ENCODE data around the gene TEDC1.

TEDC1 gene

GRCh38 chr14:105472486-105472991 lies 18.5 kb upstream of the TEDC1 start:
- TF ChIP-seq POLR2AphosphoS5 (IDR thresholded peaks at IDR 0.05; ENCODE audit: low read depth, low read length): no peak
- TF ChIP-seq REST (IDR thresholded peaks at IDR 0.05; ENCODE audit: insufficient read depth in 1 of 2, low read depth in 2 of 2, low read length in 2 of 2): no peak
- TF ChIP-seq TAF1 (IDR thresholded peaks at IDR 0.05; ENCODE audit: borderline replicate concordance, insufficient read depth, low read length): no peak

GRCh38 chr14:105473033-105473676 lies 17.9 kb upstream of the TEDC1 start:
- no peak for TF ChIP-seq FOXP2 (optimal IDR thresholded peaks at IDR 0.05; ENCODE audit: borderline replicate concordance, extremely low read depth, extremely low read length, insufficient read depth)
- TF ChIP-seq SIN3A (IDR thresholded peaks at IDR 0.05; ENCODE audit: borderline replicate concordance, insufficient read depth, low read length): no peak
- no peak for TF ChIP-seq POLR2AphosphoS5 (IDR thresholded peaks at IDR 0.05; ENCODE audit: low read depth, low read length)
- TF ChIP-seq REST (IDR thresholded peaks at IDR 0.05; ENCODE audit: insufficient read depth in 1 of 2, low read depth in 2 of 2, low read length in 2 of 2): no peak
- no peak for TF ChIP-seq TAF1 (IDR thresholded peaks at IDR 0.05; ENCODE audit: borderline replicate concordance, insufficient read depth, low read length)

DNA sequence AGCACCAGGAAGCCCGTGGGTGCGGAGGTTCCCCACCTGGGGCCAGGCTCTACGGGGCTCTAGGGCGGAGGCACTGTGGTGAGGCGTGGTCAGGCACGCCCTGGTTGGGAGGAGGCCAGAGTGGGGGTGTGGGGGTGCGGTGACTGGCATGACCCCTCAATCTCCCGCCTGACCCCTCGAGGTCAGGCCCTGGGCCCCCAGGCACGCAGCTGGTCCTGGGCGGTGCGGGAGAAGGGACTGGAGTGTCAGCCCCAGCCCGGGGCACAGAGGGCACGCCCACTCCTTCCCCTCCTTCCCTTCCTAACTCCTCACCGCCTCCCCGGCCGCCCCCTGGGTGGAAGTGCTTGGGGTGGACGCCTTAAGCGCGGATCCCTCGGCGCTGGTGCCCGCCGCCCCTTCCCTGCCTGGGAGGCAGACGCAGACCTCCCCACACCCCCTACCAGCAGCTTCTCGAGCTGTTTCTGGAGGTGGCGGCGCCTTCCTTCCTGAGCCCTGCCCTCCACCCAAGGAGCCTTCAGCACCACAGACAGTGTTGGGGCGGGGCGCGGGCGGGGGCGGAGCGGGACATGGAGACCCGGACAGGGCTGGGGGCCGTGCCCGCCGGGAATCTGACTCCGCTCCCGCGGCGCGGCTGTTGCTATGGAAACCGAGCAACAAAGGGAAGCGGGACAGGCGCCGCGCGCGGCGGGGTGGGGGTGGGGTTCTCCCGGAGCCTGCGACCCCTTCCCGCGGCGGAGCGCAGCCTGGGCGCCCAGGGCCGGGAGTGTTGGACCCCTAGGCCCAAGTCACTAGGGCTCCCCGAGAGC lies 17.2 kb upstream of the TEDC1 start:
- TF ChIP-seq REST (IDR thresholded peaks at IDR 0.05; ENCODE audit: insufficient read depth in 1 of 2, low read depth in 2 of 2, low read length in 2 of 2) (peak; percentile 69 to 87; a peak in 3 of 4 replicates), POLR2AphosphoS5 (IDR thresholded peaks at IDR 0.05; ENCODE audit: low read depth, low read length) (no peak)

GRCh38 chr14:105474483-105475268 lies 16.4 kb upstream of the TEDC1 start, which contains the start of gene CRIP2:
Gene CRIP2 (plus strand): TSS chr14:105474821. CDS start chr14:105474863, 42 bp downstream.
- TF ChIP-seq POLR2AphosphoS5 (IDR thresholded peaks at IDR 0.05; ENCODE audit: low read depth, low read length) (no peak), FOXP2 (optimal IDR thresholded peaks at IDR 0.05; ENCODE audit: borderline replicate concordance, extremely low read depth, extremely low read length, insufficient read depth) (no peak), REST (IDR thresholded peaks at IDR 0.05; ENCODE audit: insufficient read depth in 1 of 2, low read depth in 2 of 2, low read length in 2 of 2) (no peak), TAF1 (IDR thresholded peaks at IDR 0.05; ENCODE audit: borderline replicate concordance, insufficient read depth, low read length) (no peak), SIN3A (IDR thresholded peaks at IDR 0.05; ENCODE audit: borderline replicate concordance, insufficient read depth, low read length) (no peak)
